Measurements from ENCODE around the gene ISM1.

ISM1 gene

DNA sequence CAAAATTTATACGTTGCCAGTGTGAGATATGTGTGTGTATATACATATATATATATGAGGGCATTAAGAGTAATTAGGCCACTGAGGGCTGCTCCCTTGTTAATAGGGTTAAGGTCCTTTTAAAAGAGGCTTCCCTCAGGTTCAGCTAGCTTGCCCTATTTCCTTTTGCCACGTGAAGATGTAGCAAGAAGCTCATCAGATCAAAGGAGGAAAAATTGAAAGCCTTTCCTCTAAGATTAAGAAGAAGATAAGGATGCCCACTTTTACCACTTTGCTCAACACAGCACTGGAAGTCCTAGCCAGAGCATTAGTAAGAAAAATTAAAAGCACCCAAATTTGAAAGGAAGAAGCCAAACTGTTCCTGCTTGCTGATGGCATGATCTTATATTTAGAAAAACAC is 33.2 kb upstream of the ISM1 start:
- DNase-seq (ENCODE audit: extremely low spot score): no peak
- TF ChIP-seq, protein P1, sequence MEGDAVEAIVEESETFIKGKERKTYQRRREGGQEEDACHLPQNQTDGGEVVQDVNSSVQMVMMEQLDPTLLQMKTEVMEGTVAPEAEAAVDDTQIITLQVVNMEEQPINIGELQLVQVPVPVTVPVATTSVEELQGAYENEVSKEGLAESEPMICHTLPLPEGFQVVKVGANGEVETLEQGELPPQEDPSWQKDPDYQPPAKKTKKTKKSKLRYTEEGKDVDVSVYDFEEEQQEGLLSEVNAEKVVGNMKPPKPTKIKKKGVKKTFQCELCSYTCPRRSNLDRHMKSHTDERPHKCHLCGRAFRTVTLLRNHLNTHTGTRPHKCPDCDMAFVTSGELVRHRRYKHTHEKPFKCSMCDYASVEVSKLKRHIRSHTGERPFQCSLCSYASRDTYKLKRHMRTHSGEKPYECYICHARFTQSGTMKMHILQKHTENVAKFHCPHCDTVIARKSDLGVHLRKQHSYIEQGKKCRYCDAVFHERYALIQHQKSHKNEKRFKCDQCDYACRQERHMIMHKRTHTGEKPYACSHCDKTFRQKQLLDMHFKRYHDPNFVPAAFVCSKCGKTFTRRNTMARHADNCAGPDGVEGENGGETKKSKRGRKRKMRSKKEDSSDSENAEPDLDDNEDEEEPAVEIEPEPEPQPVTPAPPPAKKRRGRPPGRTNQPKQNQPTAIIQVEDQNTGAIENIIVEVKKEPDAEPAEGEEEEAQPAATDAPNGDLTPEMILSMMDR (IDR thresholded peaks at IDR 0.05; ENCODE audit: control extremely low read depth, extremely low read depth, low read depth, missing control alignments): no peak
- POLR2A ChIA-PET: no interaction called here
- CTCF ChIA-PET: interaction anchor here (1.2 kb wide), 1 partner anchor 8 kb away, joined by 3 read pairs; no protein-coding TSS in a partner anchor

DNA sequence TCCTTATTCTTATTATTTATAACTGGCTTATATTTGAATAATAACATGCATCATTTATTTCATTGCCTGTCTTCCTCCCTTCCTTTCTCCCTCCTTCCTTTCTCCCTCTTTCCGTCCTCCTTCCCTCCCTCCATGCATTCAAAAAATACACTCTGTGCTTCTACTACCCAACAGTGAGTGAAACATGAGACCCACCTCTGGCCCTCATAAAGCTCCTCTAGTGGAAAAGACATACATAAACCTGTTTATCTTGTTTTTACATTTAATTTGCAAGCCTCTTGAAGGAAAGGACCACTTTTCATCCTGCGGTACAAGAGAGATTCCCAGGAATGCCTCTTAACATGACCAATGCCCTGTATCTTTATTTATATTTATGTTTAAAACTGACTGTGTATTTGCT is 21.8 kb upstream of the ISM1 start:
- CTCF ChIA-PET: no interaction called here
- TF ChIP-seq, protein P1 (IDR thresholded peaks at IDR 0.05; ENCODE audit: control extremely low read depth, extremely low read depth, low read depth, missing control alignments): no peak
- DNase-seq (ENCODE audit: extremely low spot score): no peak
- POLR2A ChIA-PET: no interaction called here

DNA sequence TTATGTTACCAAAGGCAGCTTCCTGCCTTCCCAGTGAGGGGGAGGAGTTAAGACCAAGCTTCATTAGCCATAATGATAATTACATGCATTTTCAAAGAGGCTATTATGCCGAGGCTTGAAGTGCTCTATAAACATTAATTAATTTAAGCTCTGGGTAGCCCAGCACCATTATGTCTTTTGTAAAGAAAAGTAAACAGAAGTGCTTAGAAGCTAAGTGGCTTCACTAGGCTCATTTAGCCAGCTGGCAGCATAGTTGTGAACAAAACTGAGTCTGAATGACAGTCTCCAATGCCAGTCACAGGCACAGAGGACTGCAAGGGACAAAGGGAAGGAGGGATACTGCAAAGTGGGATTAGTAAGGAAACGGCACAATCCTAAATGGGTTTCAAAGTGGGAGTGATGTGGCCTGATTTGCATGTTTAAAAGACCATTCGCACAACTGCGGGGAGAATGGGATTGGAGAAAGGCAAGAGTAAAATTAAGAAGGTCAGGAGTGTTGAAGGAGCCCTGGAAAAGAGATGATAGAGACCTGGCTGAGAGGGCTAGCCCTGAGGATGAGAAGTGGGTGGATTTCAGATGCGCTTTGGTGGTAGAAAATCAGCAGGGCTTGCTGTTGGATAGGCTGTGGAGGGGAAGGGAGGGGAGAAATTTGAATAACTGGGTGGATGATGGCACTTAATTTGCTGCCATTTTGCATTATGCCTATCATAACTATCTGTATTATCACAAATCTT is 20.1 kb upstream of the ISM1 start:
- ChIA-PET POLR2A (no interaction called here), CTCF (no interaction called here)
- no peak for DNase-seq (ENCODE audit: extremely low spot score)
- TF ChIP-seq, protein P1 (IDR thresholded peaks at IDR 0.05; ENCODE audit: control extremely low read depth, extremely low read depth, low read depth, missing control alignments): no peak

DNA sequence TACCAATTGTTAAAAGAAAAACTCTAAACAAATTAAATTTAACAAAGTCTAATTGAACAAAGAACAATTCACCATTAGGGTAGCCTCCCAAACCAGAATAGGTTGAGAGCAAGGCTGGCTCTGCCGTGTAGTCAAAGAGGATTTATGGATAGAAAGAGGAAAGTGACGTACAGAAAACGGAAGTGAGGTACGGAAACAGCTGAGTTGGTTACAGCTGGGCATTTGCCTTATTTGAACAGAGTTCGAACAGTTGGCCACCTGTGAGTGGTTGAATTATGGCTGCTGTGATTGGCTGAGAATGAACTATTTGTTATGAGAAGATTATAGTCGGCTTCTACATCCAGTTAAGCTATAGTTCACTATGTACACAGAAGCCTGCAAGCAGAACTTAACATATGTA is 18.5 kb upstream of the ISM1 start:
- ChIA-PET POLR2A (no interaction called here), CTCF (interaction anchor here (0.9 to 1.6 kb wide), 4 partner anchors 10 to 60 kb away, joined by 3 to 5 read pairs (median 4); no protein-coding TSS in a partner anchor)

DNA sequence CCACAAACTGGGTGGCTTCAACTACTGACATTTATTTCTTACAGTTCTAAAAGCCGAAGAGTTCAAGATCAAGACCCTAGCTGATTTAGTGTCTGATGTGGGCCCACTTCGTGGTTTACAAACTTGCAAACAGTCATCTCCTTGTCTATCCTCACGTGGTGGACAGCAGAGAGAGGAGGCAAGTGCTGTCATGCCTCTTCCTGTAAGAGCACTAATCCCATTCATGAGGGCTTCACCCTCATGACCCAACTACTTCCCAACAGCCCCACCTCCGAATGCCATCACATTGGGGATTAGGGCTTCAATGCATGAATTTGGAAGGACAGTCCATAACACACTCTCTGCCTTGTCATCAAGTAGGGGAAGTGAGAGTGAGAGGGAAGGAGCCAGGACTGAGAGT is 15.6 kb upstream of the ISM1 start:
- ChIA-PET CTCF (no interaction called here), POLR2A (no interaction called here)
- TF ChIP-seq, protein P1 (IDR thresholded peaks at IDR 0.05; ENCODE audit: control extremely low read depth, extremely low read depth, low read depth, missing control alignments): no peak
- DNase-seq (ENCODE audit: extremely low spot score): no peak

More for the DNA sequence above, 18.5 kb upstream of the ISM1 start:
- TF ChIP-seq, protein P1 (IDR thresholded peaks at IDR 0.05; ENCODE audit: control extremely low read depth, extremely low read depth, low read depth, missing control alignments): no peak
- DNase-seq (ENCODE audit: extremely low spot score): no peak

DNA sequence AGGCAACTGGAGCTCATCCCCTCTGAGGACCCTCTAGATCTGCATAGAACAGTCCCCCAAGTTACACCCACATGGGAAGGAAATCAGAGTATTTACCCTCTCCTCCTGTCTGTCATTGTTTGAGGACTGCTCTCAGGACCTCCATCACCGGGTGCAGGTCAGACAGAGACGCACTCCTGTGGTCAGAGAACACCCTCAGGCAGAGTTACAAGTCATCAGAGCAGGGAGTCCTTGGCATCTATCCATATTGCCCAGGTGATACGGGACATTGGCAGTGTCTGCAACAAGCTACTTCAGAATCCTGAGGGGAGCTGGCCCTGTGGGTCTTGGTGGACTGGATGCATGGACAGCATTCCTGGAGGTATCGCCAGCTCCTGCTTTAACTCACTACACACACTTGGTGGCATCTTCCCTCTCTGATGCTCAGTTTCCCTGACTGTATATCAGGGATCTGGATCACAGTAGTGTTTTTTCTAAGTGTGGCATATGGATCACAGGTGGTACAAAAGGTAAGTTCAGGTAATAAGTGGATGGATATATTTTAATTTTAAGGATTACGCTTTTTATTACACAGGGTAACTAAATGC is 15.1 kb upstream of the ISM1 start:
- CTCF ChIA-PET: no interaction called here
- no peak for DNase-seq (ENCODE audit: extremely low spot score)

More for the DNA sequence above, 15.1 kb upstream of the ISM1 start:
- TF ChIP-seq, protein P1 (IDR thresholded peaks at IDR 0.05; ENCODE audit: control extremely low read depth, extremely low read depth, low read depth, missing control alignments): no peak
- POLR2A ChIA-PET: no interaction called here
